Body of pancreas (tissue), 4 donors: Measurements from ENCODE around the gene PTTG1IP. TPM values are rescaled to one million over a fixed set of nuclear protein-coding genes. Genes with fewer than 3 reads are reported as not detected.

Experiments used
- ATAC-seq: fragments of 150-250 bp; one replicate; pipeline ENCODE4 v1.9.1; 2016
- DNase-seq, 4 donors: peaks; one replicate each; pipeline ENCODE4 v3.0.0-alpha.2; 2019
- H3K27ac ChIP-seq, 4 donors: fragments of 200-600 bp; sonication (generic); 1 replicate in 3 of 4; 2 replicates in 1 of 4; pipeline versions ENCODE4 v1.5.1 to v1.6.1; 2016 to 2019; ENCODE audit warnings: mild to moderate bottlenecking in 1 of 4, mixed read lengths in 1 of 4, moderate library complexity in 1 of 4
- H3K27me3 ChIP-seq, 2 donors: fragments of 200-600 bp; sonication (generic); one replicate each; pipeline ENCODE4 v1.6.0; 2016; ENCODE audit warnings: mild to moderate bottlenecking in 1 of 2
- H3K36me3 ChIP-seq, 2 donors: fragments of 200-600 bp; sonication (generic); replicated peaks in 1 of 2; 2 replicates each; pipeline ENCODE4 v1.5.1; 2016; ENCODE audit warnings: low read depth in 2 of 2; ENCODE audit not compliant: insufficient read depth in 1 of 2
- H3K4me1 ChIP-seq: fragments of 200-600 bp; sonication (generic); one replicate; pipeline ENCODE4 v1.6.0; 2016
- H3K4me3 ChIP-seq, 2 donors: fragments of 200-600 bp; sonication (generic); 1 replicate in 1 of 2; 2 replicates in 1 of 2; pipeline ENCODE4 v1.5.1; 2016 to 2019
- H3K9me3 ChIP-seq, 3 donors: fragments of 200-600 bp; sonication (generic); 1 replicate in 2 of 3; 2 replicates in 1 of 3; pipeline ENCODE4 v1.5.1; 2016
- CTCF ChIP-seq, 7 experiments: fragments of 450-650 bp in 4 of 7; fragments of 200-600 bp in 3 of 7; sonication (generic) in 3 of 7; IDR thresholded peaks; one replicate each; pipeline ENCODE4 v1.5.1; 2016 to 2019; ENCODE audit warnings: antibody characterized with exemption in 7 of 7
- POLR2A ChIP-seq, 3 donors: fragments of 450-650 bp; IDR thresholded peaks; one replicate each; pipeline ENCODE4 v1.6.1; 2016; ENCODE audit warnings: antibody characterized with exemption in 3 of 3, mild to moderate bottlenecking in 2 of 3
- WGBS, 2 donors: methylation state at CpG; one replicate each; pipeline ENCODE4 v1.1.5; 2017; 5-methylcytosine and 5-hydroxymethylcytosine counted together
- intact Hi-C: fragments of 100-400 bp; cut with DNase I; formaldehyde crosslinking; loops from one replicate; pipeline ENCODE4 v1.15.1; 2023
- total RNA-seq, 2 donors: library from RNA; depleted of rRNA; stranded (reverse); fragments of >200 nt; gene quantifications; one replicate each; pipeline ENCODE4 v1.1.0, GENCODE V29; 2016

Gene PTTG1IP
- total RNA-seq, 2 donors from 2014 or later = 71.5 to 106 TPM

- no peak for TF ChIP-seq CTCF (IDR thresholded peaks at IDR 0.05)
- no peak for TF ChIP-seq POLR2A (IDR thresholded peaks at IDR 0.05)
- Histone ChIP-seq H3K36me3 (peaks cover 0 to 29% of the 10 kb centered on the region in 2 donors), H3K27ac (no peak overlapping the region), H3K9me3 (no peaks in the 10 kb centered on the region), H3K4me3 (no peak overlapping the region), H3K27me3 (no peaks in the 10 kb centered on the region), H3K4me1 (no peaks in the 10 kb centered on the region)
- intact Hi-C loops = no loop called here
- 81 to 92% methylated on average over 31 of the region's 31 CpGs for WGBS, 2 donors
- DNase-seq (no peak), ATAC-seq (no peak)
Measured at GRCh38 chr21:44854664-44855446, 18.6 kb downstream of the PTTG1IP start.

GRCh38 chr21:44854391-44854663 is 19.2 kb downstream of the PTTG1IP start:
- intact Hi-C loops = no loop called here
- Histone ChIP-seq H3K4me1 (peaks cover under 1% of the 10 kb centered on the region), H3K27ac (no peak overlapping the region), H3K4me3 (no peak overlapping the region), H3K36me3 (peaks cover 0 to 32% of the 10 kb centered on the region in 2 donors), H3K9me3 (no peaks in the 10 kb centered on the region), H3K27me3 (no peaks in the 10 kb centered on the region)
- WGBS, 2 donors = 87 to 93% methylated on average over 14 of the region's 14 CpGs
- no peak for TF ChIP-seq POLR2A (IDR thresholded peaks at IDR 0.05)
- TF ChIP-seq CTCF (IDR thresholded peaks at IDR 0.05) = no peak
- DNase-seq (no peak), ATAC-seq (no peak)

GRCh38 chr21:44853601-44854390 is 19.7 kb downstream of the PTTG1IP start:
- Histone ChIP-seq H3K4me1 (peaks cover 4% of the 10 kb centered on the region), H3K9me3 (no peaks in the 10 kb centered on the region), H3K4me3 (no peak overlapping the region), H3K27me3 (no peaks in the 10 kb centered on the region), H3K36me3 (peaks cover 0 to 32% of the 10 kb centered on the region in 2 donors), H3K27ac (no peak overlapping the region)
- ATAC-seq = no peak
- TF ChIP-seq POLR2A (IDR thresholded peaks at IDR 0.05) (no peak), CTCF (IDR thresholded peaks at IDR 0.05) (no peak)
- intact Hi-C loops = no loop called here
- WGBS, 2 donors = 92 to 93% methylated on average over 27 to 34 of the region's 34 CpGs
- DNase-seq = no peak

GRCh38 chr21:44850905-44851657 is 22.4 kb downstream of the PTTG1IP start:
- ATAC-seq = no peak
- H3K27ac ChIP-seq = no peak overlapping the region
- DNase-seq = no peak
- no peaks in the 10 kb centered on the region for H3K27me3 ChIP-seq
- WGBS, 2 donors = 79 to 84% methylated on average over 26 of the region's 26 CpGs
- no peak overlapping the region for H3K4me3 ChIP-seq
- H3K9me3 ChIP-seq = no peaks in the 10 kb centered on the region
- peaks cover 0 to 31% of the 10 kb centered on the region in 2 donors for H3K36me3 ChIP-seq
- intact Hi-C loops = no loop called here
- TF ChIP-seq CTCF (IDR thresholded peaks at IDR 0.05) (no peak), POLR2A (IDR thresholded peaks at IDR 0.05) (no peak)
- H3K4me1 ChIP-seq = peaks cover 13% of the 10 kb centered on the region
